Measurements from ENCODE around the gene GPR137.
"Not testable (repeated sequence)": the region's sequence is repeated elsewhere in the genome, so short reads cannot be mapped to it uniquely, and the experiment has no call there.

GPR137 gene

GRCh38 chr11:64314805-64315561, 29.3 kb downstream of the GPR137 start:
- peaks cover 17% of the 10 kb centered on the region for H3K4me1 ChIP-seq (ENCODE audit: insufficient read depth, low read length)

GRCh38 chr11:64315667-64316526, 30.2 kb downstream of the GPR137 start:
- not testable (repeated sequence) for H3K9ac ChIP-seq (ENCODE audit: low read length); H3K9me3 ChIP-seq (ENCODE audit: low read length); H3K27ac ChIP-seq (ENCODE audit: low read depth, low read length); H3K4me3 ChIP-seq (ENCODE audit: low read depth in 1 of 2, low read length in 2 of 2); H3K27me3 ChIP-seq (ENCODE audit: control insufficient read depth in 1 of 2, insufficient read depth in 2 of 2, low read length in 2 of 2); H3K36me3 ChIP-seq (ENCODE audit: insufficient read depth, low read length)
- H3K4me1 ChIP-seq (ENCODE audit: insufficient read depth, low read length) = peaks cover 17% of the 10 kb centered on the region

More at GRCh38 chr11:64314805-64315561, 29.3 kb downstream of the GPR137 start:
- Histone ChIP-seq H3K27ac (ENCODE audit: low read depth, low read length) (no peak overlapping the region), H3K9me3 (ENCODE audit: low read length) (no peaks in the 10 kb centered on the region), H3K4me3 (ENCODE audit: low read depth in 1 of 2, low read length in 2 of 2) (no peak overlapping the region), H3K27me3 (ENCODE audit: control insufficient read depth in 1 of 2, insufficient read depth in 2 of 2, low read length in 2 of 2) (no peaks in the 10 kb centered on the region), H3K9ac (ENCODE audit: low read length) (no peak overlapping the region), H3K36me3 (ENCODE audit: insufficient read depth, low read length) (peaks cover 9% of the 10 kb centered on the region)

- no peaks in the 10 kb centered on the region for H3K9me3 ChIP-seq (ENCODE audit: low read length)
- peaks cover 9% of the 10 kb centered on the region for H3K36me3 ChIP-seq (ENCODE audit: insufficient read depth, low read length)
- peaks cover 17% of the 10 kb centered on the region for H3K4me1 ChIP-seq (ENCODE audit: insufficient read depth, low read length)
- peak overlapping the region; percentile 93 for H3K9ac ChIP-seq (ENCODE audit: low read length)
- no peaks in the 10 kb centered on the region for H3K27me3 ChIP-seq (ENCODE audit: control insufficient read depth in 1 of 2, insufficient read depth in 2 of 2, low read length in 2 of 2)
- peak overlapping the region; percentile 92 to 98 for H3K4me3 ChIP-seq (ENCODE audit: low read depth in 1 of 2, low read length in 2 of 2)
- peak overlapping the region; percentile 99 for H3K27ac ChIP-seq (ENCODE audit: low read depth, low read length)
Observed at GRCh38 chr11:64316672-64317324, 31.1 kb downstream of the GPR137 start.

- H3K36me3 ChIP-seq (ENCODE audit: insufficient read depth, low read length) = peaks cover 9% of the 10 kb centered on the region
- H3K9ac ChIP-seq (ENCODE audit: low read length) = peak within 1 kb of the TSS; percentile 93
- peak within 1 kb of the TSS; percentile 92 to 98 for H3K4me3 ChIP-seq (ENCODE audit: low read depth in 1 of 2, low read length in 2 of 2)
- H3K27me3 ChIP-seq (ENCODE audit: control insufficient read depth in 1 of 2, insufficient read depth in 2 of 2, low read length in 2 of 2) = no peaks in the 10 kb centered on the region
- peaks cover 17% of the 10 kb centered on the region for H3K4me1 ChIP-seq (ENCODE audit: insufficient read depth, low read length)
- no peaks in the 10 kb centered on the region for H3K9me3 ChIP-seq (ENCODE audit: low read length)
- peak within 1 kb of the TSS; percentile 99 for H3K27ac ChIP-seq (ENCODE audit: low read depth, low read length)
Observed at GRCh38 chr11:64317325-64317960, 31.8 kb downstream of the GPR137 start, which contains the start of gene TRMT112. TRMT112 (minus strand) TSS chr11:64317559; CDS start chr11:64317526, 33 bp downstream.

GRCh38 chr11:64317961-64318765, 32.5 kb downstream of the GPR137 start, which contains the start of gene PRDX5:
PRDX5 (plus strand) TSS chr11:64318121; CDS start chr11:64318216, 95 bp downstream.
- Histone ChIP-seq H3K36me3 (ENCODE audit: insufficient read depth, low read length) (peaks cover 9% of the 10 kb centered on the region), H3K9ac (ENCODE audit: low read length) (peak within 1 kb of the TSS; percentile 93), H3K4me1 (ENCODE audit: insufficient read depth, low read length) (peaks cover 17% of the 10 kb centered on the region), H3K27ac (ENCODE audit: low read depth, low read length) (peak within 1 kb of the TSS; percentile 99), H3K4me3 (ENCODE audit: low read depth in 1 of 2, low read length in 2 of 2) (peak within 1 kb of the TSS; percentile 92 to 98), H3K27me3 (ENCODE audit: control insufficient read depth in 1 of 2, insufficient read depth in 2 of 2, low read length in 2 of 2) (no peaks in the 10 kb centered on the region), H3K9me3 (ENCODE audit: low read length) (no peaks in the 10 kb centered on the region)

GRCh38 chr11:64318766-64319761, 33.4 kb downstream of the GPR137 start:
- peak overlapping the region; percentile 93 for H3K9ac ChIP-seq (ENCODE audit: low read length)
- H3K27ac ChIP-seq (ENCODE audit: low read depth, low read length) = peak overlapping the region; percentile 58
- peaks cover 17% of the 10 kb centered on the region for H3K4me1 ChIP-seq (ENCODE audit: insufficient read depth, low read length)
- peaks cover 9% of the 10 kb centered on the region for H3K36me3 ChIP-seq (ENCODE audit: insufficient read depth, low read length)
- H3K27me3 ChIP-seq (ENCODE audit: control insufficient read depth in 1 of 2, insufficient read depth in 2 of 2, low read length in 2 of 2) = no peaks in the 10 kb centered on the region
- no peaks in the 10 kb centered on the region for H3K9me3 ChIP-seq (ENCODE audit: low read length)
- peak overlapping the region; percentile 92 to 98 for H3K4me3 ChIP-seq (ENCODE audit: low read depth in 1 of 2, low read length in 2 of 2)

- H3K27me3 ChIP-seq (ENCODE audit: control insufficient read depth in 1 of 2, insufficient read depth in 2 of 2, low read length in 2 of 2) = no peaks in the 10 kb centered on the region
- H3K4me3 ChIP-seq (ENCODE audit: low read depth in 1 of 2, low read length in 2 of 2) = no peak overlapping the region
- no peaks in the 10 kb centered on the region for H3K9me3 ChIP-seq (ENCODE audit: low read length)
- no peak overlapping the region for H3K27ac ChIP-seq (ENCODE audit: low read depth, low read length)
- H3K36me3 ChIP-seq (ENCODE audit: insufficient read depth, low read length) = peaks cover 9% of the 10 kb centered on the region
- peaks cover 17% of the 10 kb centered on the region for H3K4me1 ChIP-seq (ENCODE audit: insufficient read depth, low read length)
- no peak overlapping the region for H3K9ac ChIP-seq (ENCODE audit: low read length)
Observed at GRCh38 chr11:64320556-64320955, 34.9 kb downstream of the GPR137 start.

GRCh38 chr11:64321026-64321425, 35.4 kb downstream of the GPR137 start:
- Histone ChIP-seq H3K27ac (ENCODE audit: low read depth, low read length) (no peak overlapping the region), H3K27me3 (ENCODE audit: control insufficient read depth in 1 of 2, insufficient read depth in 2 of 2, low read length in 2 of 2) (no peaks in the 10 kb centered on the region), H3K36me3 (ENCODE audit: insufficient read depth, low read length) (peaks cover 6% of the 10 kb centered on the region), H3K4me3 (ENCODE audit: low read depth in 1 of 2, low read length in 2 of 2) (no peak overlapping the region), H3K4me1 (ENCODE audit: insufficient read depth, low read length) (peaks cover 17% of the 10 kb centered on the region), H3K9me3 (ENCODE audit: low read length) (no peaks in the 10 kb centered on the region), H3K9ac (ENCODE audit: low read length) (no peak overlapping the region)

- no peak overlapping the region for H3K27ac ChIP-seq (ENCODE audit: low read depth, low read length)
- H3K36me3 ChIP-seq (ENCODE audit: insufficient read depth, low read length) = peaks cover 1% of the 10 kb centered on the region
- H3K9me3 ChIP-seq (ENCODE audit: low read length) = no peaks in the 10 kb centered on the region
- H3K4me1 ChIP-seq (ENCODE audit: insufficient read depth, low read length) = peaks cover 12% of the 10 kb centered on the region
- no peak overlapping the region for H3K4me3 ChIP-seq (ENCODE audit: low read depth in 1 of 2, low read length in 2 of 2)
- H3K9ac ChIP-seq (ENCODE audit: low read length) = no peak overlapping the region
- H3K27me3 ChIP-seq (ENCODE audit: control insufficient read depth in 1 of 2, insufficient read depth in 2 of 2, low read length in 2 of 2) = no peaks in the 10 kb centered on the region
Observed at GRCh38 chr11:64321533-64321932, 35.9 kb downstream of the GPR137 start.
